HG03457 (cell line): ENCODE measurements around the gene MYO9A.
"Not testable (repeated sequence)": the region's sequence is repeated elsewhere in the genome, so short reads cannot be mapped to it uniquely, and the experiment has no call there.

Experiments
- ATAC-seq: cut with Tn5 transposase; IDR thresholded peaks from one replicate; pipeline ENCODE4 v1.9.1; 2021; ENCODE audit warnings: moderate number of reproducible peaks; ENCODE audit not compliant: unreplicated experiment

MYO9A gene

GRCh38 chr15:71885390-71885789 is 232.6 kb downstream of the MYO9A start:
- no peak for ATAC-seq

- no peak for ATAC-seq
Observed at GRCh38 chr15:71883447-71883846, 234.5 kb downstream of the MYO9A start.

- ATAC-seq = no peak
Observed at GRCh38 chr15:71880276-71880675, 237.7 kb downstream of the MYO9A start.

GRCh38 chr15:71874245-71874644 is 243.7 kb downstream of the MYO9A start:
- no peak for ATAC-seq

- not testable (repeated sequence) for ATAC-seq
Observed at GRCh38 chr15:71858232-71858631, 259.7 kb downstream of the MYO9A start.

GRCh38 chr15:71853543-71853942 is 264.4 kb downstream of the MYO9A start:
- ATAC-seq = no peak

GRCh38 chr15:71844916-71845315 is 273.0 kb downstream of the MYO9A start:
- no peak for ATAC-seq

- ATAC-seq = no peak
Observed at GRCh38 chr15:71841563-71841962, 276.4 kb downstream of the MYO9A start.

- ATAC-seq = no peak
Observed at GRCh38 chr15:71830981-71831380, 287.0 kb downstream of the MYO9A start.

GRCh38 chr15:71826196-71826595 is 291.8 kb downstream of the MYO9A start:
- ATAC-seq = no peak

GRCh38 chr15:71825021-71825730 is 292.8 kb downstream of the MYO9A start:
- ATAC-seq = no peak

- ATAC-seq = no peak
Observed at GRCh38 chr15:71823801-71824200, 294.1 kb downstream of the MYO9A start.

- ATAC-seq = no peak
Observed at GRCh38 chr15:71822890-71823630, 294.9 kb downstream of the MYO9A start.

GRCh38 chr15:71821547-71822129 is 296.3 kb downstream of the MYO9A start:
- no peak for ATAC-seq

- ATAC-seq = no peak
Observed at GRCh38 chr15:71820127-71820526, 297.8 kb downstream of the MYO9A start.

GRCh38 chr15:71817351-71817750 is 300.6 kb downstream of the MYO9A start:
- no peak for ATAC-seq

- no peak for ATAC-seq
Observed at GRCh38 chr15:71815301-71815700, 302.6 kb downstream of the MYO9A start.

GRCh38 chr15:71813723-71814470 is 304.1 kb downstream of the MYO9A start:
- no peak for ATAC-seq

GRCh38 chr15:71812966-71813722 is 304.8 kb downstream of the MYO9A start:
- no peak for ATAC-seq
